ENCODE results near the gene CELF4.

CELF4 gene

DNA sequence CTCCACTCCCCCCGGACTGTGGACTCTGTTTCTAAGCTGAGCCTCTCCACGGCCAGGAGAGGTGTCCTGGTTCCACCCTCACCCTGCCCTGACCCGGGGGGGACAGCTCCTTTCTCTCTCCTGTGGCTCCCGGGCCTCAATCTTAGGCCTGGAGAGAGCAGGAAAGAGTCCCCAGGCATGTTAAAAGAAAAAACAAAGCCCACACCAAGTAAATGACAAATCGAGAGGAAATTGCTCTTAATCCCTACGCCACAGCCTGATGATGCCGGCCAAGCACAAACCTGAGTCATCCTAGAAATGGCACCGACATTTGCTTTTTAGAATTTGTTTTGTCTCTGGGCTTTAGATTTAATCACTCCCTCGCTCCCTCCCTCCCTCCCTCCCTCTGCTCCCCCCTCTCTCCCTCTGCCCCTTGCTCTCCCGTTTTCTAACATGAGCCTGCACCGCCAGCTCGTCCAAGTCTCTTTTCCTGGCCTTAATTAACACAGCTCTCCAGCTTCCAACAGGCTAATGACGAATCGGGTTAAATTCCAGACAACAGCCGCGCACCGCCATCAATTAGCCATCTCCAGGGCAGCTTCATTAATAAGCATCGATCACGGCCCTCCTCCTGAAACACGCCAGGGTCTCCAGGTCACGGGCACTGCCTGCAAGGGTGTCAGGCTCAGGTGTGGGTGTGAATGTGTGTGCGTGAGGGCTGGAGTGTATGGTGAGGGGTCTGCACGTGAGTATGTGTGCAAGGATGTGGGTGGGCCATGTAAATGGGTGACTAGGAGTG, 230.8 kb downstream of the CELF4 start:
- in situ Hi-C loops (cut with HindIII; ENCODE audit: low sequenced_read_pairs), result no loop called here

GRCh38 chr18:37332628-37333420, 232.8 kb downstream of the CELF4 start:
- in situ Hi-C loops (cut with HindIII; ENCODE audit: low sequenced_read_pairs), result no loop called here

DNA sequence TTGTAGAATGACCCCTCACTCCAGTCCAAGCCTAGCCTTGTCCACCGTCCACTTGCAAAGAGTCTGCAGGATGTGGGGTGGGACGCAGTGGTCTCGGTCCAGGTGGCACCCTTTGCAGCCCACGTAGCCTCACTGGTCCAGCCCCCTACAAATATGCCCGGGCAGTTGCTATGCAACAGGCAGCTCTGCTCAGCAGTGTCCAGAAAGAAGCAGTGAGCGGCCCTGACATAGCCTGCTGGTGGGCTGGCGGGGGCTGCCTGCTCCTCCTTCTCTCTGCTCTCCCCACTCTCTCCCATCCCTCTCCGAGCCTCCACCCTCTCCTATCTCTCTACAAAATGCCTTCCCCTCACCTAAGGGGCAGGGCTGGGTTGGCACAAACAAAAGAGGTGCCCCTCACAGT, 233.4 kb downstream of the CELF4 start:
- in situ Hi-C loops (cut with HindIII; ENCODE audit: low sequenced_read_pairs), result no loop called here

- in situ Hi-C loops (cut with HindIII; ENCODE audit: low sequenced_read_pairs), result no loop called here
Measured at GRCh38 chr18:37330173-37330572, 235.4 kb downstream of the CELF4 start.

- in situ Hi-C loops (cut with HindIII; ENCODE audit: low sequenced_read_pairs), result no loop called here
Measured at GRCh38 chr18:37328946-37329719, 236.5 kb downstream of the CELF4 start.

DNA sequence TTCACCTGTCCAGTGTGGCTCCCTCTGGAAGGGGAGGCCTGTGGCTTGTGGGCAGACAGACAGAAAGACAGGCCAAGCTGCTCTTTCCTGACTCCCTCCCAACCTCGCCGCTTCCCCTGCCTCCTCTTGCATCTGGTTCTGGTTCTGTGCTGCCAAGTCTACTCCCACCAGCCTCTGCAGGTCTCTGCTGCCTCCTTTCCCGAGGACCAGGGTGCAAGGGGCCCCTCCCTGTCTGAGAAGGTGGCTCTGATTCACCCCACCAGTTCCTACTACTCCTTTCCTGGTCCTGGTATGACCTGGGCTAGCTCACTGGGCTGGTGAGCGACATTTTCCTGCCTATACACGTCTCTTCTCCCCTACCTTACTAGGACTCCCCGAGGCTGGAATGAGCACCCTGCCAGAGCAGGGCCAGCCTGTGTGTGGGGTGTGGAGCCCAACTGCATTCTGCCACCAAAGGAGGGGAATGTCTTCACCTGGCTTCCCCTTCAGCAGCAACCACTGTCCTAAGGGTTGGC, 238.5 kb downstream of the CELF4 start:
- in situ Hi-C loops (cut with HindIII; ENCODE audit: low sequenced_read_pairs), result no loop called here

- in situ Hi-C loops (cut with HindIII; ENCODE audit: low sequenced_read_pairs), result no loop called here
Measured at GRCh38 chr18:37322492-37323035, 243.0 kb downstream of the CELF4 start.

GRCh38 chr18:37321582-37322491, 243.8 kb downstream of the CELF4 start:
- in situ Hi-C loops (cut with HindIII; ENCODE audit: low sequenced_read_pairs), result no loop called here

DNA sequence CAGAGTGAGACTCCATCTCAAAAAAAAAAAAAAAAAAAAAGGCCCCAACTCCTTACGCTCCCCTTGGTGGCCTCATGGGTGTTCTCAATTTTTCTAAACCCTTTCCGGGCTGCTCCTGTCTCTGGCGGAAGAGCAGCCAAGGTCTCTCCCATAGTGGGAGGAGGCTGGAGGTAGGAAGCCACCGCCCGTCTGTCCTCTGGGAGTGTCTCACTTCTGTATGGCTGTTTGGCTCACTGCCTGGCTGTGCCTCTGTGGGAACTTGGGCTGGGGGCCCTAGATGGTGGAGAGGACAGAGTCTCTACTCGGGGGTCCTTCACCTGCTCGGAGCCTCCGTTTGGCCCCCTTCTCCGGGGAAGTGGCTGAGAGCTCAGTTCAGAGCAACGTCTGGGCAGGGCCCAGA, 245.3 kb downstream of the CELF4 start:
- in situ Hi-C loops (cut with HindIII; ENCODE audit: low sequenced_read_pairs), result no loop called here

- in situ Hi-C loops (cut with HindIII; ENCODE audit: low sequenced_read_pairs), result no loop called here
Measured at GRCh38 chr18:37318360-37319355, 246.9 kb downstream of the CELF4 start.

DNA sequence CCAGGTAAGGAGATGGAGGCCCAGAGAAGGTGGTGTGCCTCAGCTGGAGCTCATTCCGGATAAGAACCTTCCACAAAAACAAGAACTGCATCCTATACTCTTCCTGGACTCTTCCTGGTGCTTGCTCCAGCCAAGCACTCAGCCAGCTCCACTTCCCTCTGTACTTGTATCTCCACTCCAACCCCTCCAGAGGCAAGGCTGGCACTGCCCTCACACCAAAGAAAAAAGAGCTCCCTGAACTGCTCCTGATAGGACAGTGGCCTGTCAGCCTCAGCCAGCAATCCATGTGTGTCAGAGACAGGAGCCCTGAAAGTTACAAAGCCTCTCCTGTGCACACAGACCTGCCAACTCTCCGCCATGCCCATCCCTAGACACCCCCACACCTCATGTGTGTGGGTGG, 248.1 kb downstream of the CELF4 start:
- in situ Hi-C loops (cut with HindIII; ENCODE audit: low sequenced_read_pairs), result no loop called here

GRCh38 chr18:37316468-37316867, 249.1 kb downstream of the CELF4 start:
- in situ Hi-C loops (cut with HindIII; ENCODE audit: low sequenced_read_pairs), result no loop called here

DNA sequence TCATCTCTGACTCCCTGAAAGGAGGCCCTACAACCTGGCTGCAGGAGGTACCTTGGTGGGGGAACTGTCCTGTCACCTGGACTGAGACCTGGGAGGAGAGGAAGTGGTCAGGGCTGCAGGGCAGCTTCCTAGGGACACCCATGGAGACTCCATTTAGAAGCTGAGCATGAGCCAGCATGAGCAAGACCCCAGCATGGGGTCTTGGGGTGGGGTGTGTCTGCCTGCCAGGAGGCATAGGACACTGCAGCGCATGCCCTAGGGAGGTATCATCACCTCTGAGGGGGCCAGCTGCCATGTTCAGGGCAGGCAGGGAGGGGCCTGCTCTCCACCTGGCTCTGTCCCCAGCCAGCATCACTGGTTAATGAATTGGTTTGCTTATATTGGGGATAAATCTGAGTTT, 249.7 kb downstream of the CELF4 start:
- in situ Hi-C loops (cut with HindIII; ENCODE audit: low sequenced_read_pairs), result no loop called here

- in situ Hi-C loops (cut with HindIII; ENCODE audit: low sequenced_read_pairs), result no loop called here
Measured at GRCh38 chr18:37314534-37314933, 251.1 kb downstream of the CELF4 start.

DNA sequence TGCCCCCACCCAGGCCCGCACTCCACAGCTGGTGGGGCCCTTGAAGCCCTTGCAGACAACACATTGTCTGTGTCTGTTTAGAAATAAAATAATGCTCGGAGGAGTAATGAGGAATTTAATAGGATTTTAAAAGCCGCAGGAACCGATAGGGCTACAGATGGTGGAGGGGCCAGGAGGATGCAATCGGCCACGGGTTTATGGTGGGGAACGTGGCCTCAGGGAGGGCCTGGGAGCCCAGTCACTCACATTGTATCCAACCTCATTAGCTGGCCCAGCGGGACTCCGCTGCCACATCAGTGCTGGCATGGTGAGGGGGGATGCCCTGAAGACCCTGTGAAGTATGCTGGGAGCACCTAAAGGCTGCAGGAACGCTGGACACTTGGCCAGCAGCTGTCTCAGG, 252.0 kb downstream of the CELF4 start:
- in situ Hi-C loops (cut with HindIII; ENCODE audit: low sequenced_read_pairs), result no loop called here

GRCh38 chr18:37309861-37310260, 255.7 kb downstream of the CELF4 start:
- in situ Hi-C loops (cut with HindIII; ENCODE audit: low sequenced_read_pairs), result no loop called here

- in situ Hi-C loops (cut with HindIII; ENCODE audit: low sequenced_read_pairs), result no loop called here
Measured at GRCh38 chr18:37309059-37309458, 256.5 kb downstream of the CELF4 start.

GRCh38 chr18:37307181-37307580, 258.4 kb downstream of the CELF4 start:
- in situ Hi-C loops (cut with HindIII; ENCODE audit: low sequenced_read_pairs), result no loop called here

DNA sequence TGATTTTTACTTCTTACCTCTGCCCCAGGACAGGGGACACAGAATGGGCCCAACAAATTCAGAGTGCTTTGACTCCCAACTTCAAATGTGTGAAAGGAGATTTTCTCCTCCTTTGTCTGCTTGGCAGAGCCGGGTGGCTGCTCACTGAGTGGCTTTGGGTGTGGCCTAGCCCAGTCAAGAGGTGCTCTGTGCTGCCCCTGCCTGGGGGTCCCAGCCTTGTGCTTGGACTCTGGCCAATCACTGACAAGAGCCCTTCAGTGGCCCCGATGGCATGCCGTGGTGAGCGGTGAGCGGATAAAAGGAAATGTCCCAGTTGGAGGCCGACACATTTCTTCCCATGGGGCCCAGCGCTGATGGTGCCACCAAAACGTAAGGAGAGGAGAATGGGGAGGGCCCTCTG, 259.2 kb downstream of the CELF4 start:
- in situ Hi-C loops (cut with HindIII; ENCODE audit: low sequenced_read_pairs), result no loop called here
